ENCODE results near the gene RNF144A. TPM values are rescaled to one million over a fixed set of nuclear protein-coding genes. Genes with fewer than 3 reads are reported as not detected.

The RNF144A gene
- total RNA-seq, 1 experiment from 2014 or later, result 13.0 TPM

- Histone ChIP-seq H3K9me2 (ENCODE audit: insufficient read depth) (no peaks in the 10 kb centered on the region), H3K79me2 (ENCODE audit: insufficient read depth, low read length) (no peaks in the 10 kb centered on the region), H3K4me1 (ENCODE audit: control insufficient read depth in 1 of 2, insufficient read depth in 2 of 2, low read length in 2 of 2) (no peaks in the 10 kb centered on the region), H2AFZ (ENCODE audit: low read depth, low read length, poor library complexity, severe bottlenecking) (no peak overlapping the region), H3K27me3 (ENCODE audit: insufficient read depth, low read length) (no peaks in the 10 kb centered on the region), H3K4me2 (ENCODE audit: low read length) (no peak overlapping the region), H4K20me1 (ENCODE audit: insufficient read depth) (no peaks in the 10 kb centered on the region), H3K27ac (ENCODE audit: low read depth, low read length) (no peak overlapping the region), H3K9me3 (ENCODE audit: control insufficient read depth in 1 of 2, insufficient read depth in 1 of 2, low read depth in 1 of 2, low read length in 2 of 2) (no peaks in the 10 kb centered on the region), H3K36me3 (ENCODE audit: control insufficient read depth in 1 of 2, insufficient read depth in 2 of 2, low read length in 2 of 2) (no peaks in the 10 kb centered on the region), H3K9ac (ENCODE audit: low read length) (no peak overlapping the region), H3K4me3 (replicated peaks in 1 of 2; ENCODE audit: low read depth in 1 of 2, low read length in 2 of 2) (no peak overlapping the region)
- TF ChIP-seq MAX (IDR thresholded peaks at IDR 0.05) (no peak), EGR1 (IDR thresholded peaks at IDR 0.05; ENCODE audit: low read depth) (no peak), JUND (IDR thresholded peaks at IDR 0.05) (no peak), POLR2AphosphoS5 (IDR thresholded peaks at IDR 0.05; ENCODE audit: low read depth, low read length) (no peak), ZNF274 (IDR thresholded peaks at IDR 0.05; ENCODE audit: low read depth, low read length) (no peak), CBX3 (IDR thresholded peaks at IDR 0.05; ENCODE audit: low read depth) (no peak), FOSL1 (IDR thresholded peaks at IDR 0.05; ENCODE audit: low read depth) (no peak)
- intact Hi-C loops (cut with micrococcal nuclease), result no loop called here
- CTCF ChIA-PET, result interaction anchor here (1.2 to 1.3 kb wide), 2 partner anchors 21 to 117 kb away, joined by 3 to 10 read pairs; no protein-coding TSS in a partner anchor
- no peak for DNase-seq (ENCODE audit: low read depth, low spot score)
- ATAC-seq, result no peak
- RAD21 ChIA-PET (ENCODE audit: low non-redundant PET in 1 of 2, low total read pairs in 2 of 2, uncharacterized antibody in 2 of 2, unreplicated experiment in 2 of 2), result no interaction called here
- BruUV-seq (replicated peaks), result no TSS peak
- POLR2A ChIA-PET, result no interaction called here
These were observed 96.4 kb downstream of the RNF144A start for GRCh38 chr2:7013471-7014160.

- H2AFZ ChIP-seq (ENCODE audit: low read depth, low read length, poor library complexity, severe bottlenecking), result no peak overlapping the region
- H3K9me2 ChIP-seq (ENCODE audit: insufficient read depth), result no peaks in the 10 kb centered on the region
- no peak overlapping the region for H3K4me2 ChIP-seq (ENCODE audit: low read length)
- no peaks in the 10 kb centered on the region for H3K27me3 ChIP-seq (ENCODE audit: insufficient read depth, low read length)
- DNase-seq (ENCODE audit: low read depth, low spot score), result peak; percentile 18
- H3K36me3 ChIP-seq (ENCODE audit: control insufficient read depth in 1 of 2, insufficient read depth in 2 of 2, low read length in 2 of 2), result no peaks in the 10 kb centered on the region
- ATAC-seq, result peak; percentile 87
- H3K27ac ChIP-seq (ENCODE audit: low read depth, low read length), result no peak overlapping the region
- ChIA-PET RAD21 (ENCODE audit: low non-redundant PET in 1 of 2, low total read pairs in 2 of 2, uncharacterized antibody in 2 of 2, unreplicated experiment in 2 of 2) (no interaction called here), CTCF (interaction anchor here (1.3 kb wide), 1 partner anchor 117 kb away, joined by 10 read pairs; no protein-coding TSS in a partner anchor), POLR2A (no interaction called here)
- no peaks in the 10 kb centered on the region for H4K20me1 ChIP-seq (ENCODE audit: insufficient read depth)
- no peak overlapping the region for H3K9ac ChIP-seq (ENCODE audit: low read length)
- no peaks in the 10 kb centered on the region for H3K9me3 ChIP-seq (ENCODE audit: control insufficient read depth in 1 of 2, insufficient read depth in 1 of 2, low read depth in 1 of 2, low read length in 2 of 2)
- H3K4me1 ChIP-seq (ENCODE audit: control insufficient read depth in 1 of 2, insufficient read depth in 2 of 2, low read length in 2 of 2), result no peaks in the 10 kb centered on the region
- no TSS peak for BruUV-seq (replicated peaks)
- intact Hi-C loops (cut with micrococcal nuclease), result no loop called here
- H3K4me3 ChIP-seq (replicated peaks in 1 of 2; ENCODE audit: low read depth in 1 of 2, low read length in 2 of 2), result no peak overlapping the region
- TF ChIP-seq RAD21 (IDR thresholded peaks at IDR 0.05; ENCODE audit: low read depth) (peak; percentile 44), CTCF (IDR thresholded peaks at IDR 0.05 in 2 of 3, conservative IDR thresholded peaks at IDR 0.05 in 1 of 3; ENCODE audit: borderline replicate concordance in 1 of 3, insufficient read depth in 1 of 3, low read depth in 2 of 3, low read length in 2 of 3) (peak; percentile 42 to 72 (median 66); a peak in 5 of 6 replicates), TCF7L2 (IDR thresholded peaks at IDR 0.05; ENCODE audit: borderline replicate concordance, extremely low read depth, insufficient read depth, insufficient read length) (no peak)
- no peaks in the 10 kb centered on the region for H3K79me2 ChIP-seq (ENCODE audit: insufficient read depth, low read length)
These were observed 97.0 kb downstream of the RNF144A start for GRCh38 chr2:7014174-7014640.

Data from HCT116 (cell line).